ENCODE results near the gene UQCR10. TPM values are rescaled to one million over a fixed set of nuclear protein-coding genes. Genes with fewer than 3 reads are reported as not detected.

The UQCR10 gene
- total RNA-seq, 2 donors from 2014 or later = 72.2 to 107 TPM

DNA sequence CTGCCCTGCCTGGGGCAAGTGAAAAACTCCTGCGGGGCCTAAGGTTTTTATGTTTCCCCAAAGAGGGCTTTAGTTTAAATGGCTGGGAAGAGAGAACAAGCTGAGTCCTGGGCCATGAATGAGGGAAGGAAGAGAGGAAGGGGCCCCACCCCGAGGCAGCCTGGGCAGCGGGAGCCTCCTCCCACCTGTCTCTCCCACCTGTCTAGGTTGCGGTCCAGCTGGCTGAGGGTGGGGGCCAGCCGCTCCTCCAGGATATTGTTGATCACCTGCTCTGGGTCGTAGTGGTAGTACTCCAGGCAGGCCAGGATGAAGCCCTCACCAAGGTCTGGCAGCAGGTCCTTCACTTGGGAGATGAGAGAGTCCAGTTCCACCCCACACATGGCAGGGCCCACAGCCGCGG, 34.6 kb downstream of the UQCR10 start:
- Mint-ChIP-seq H3K9me3 (no peaks in the 10 kb centered on the region), H3K27ac (no peak overlapping the region), H3K36me3 (peaks cover 10 to 16% of the 10 kb centered on the region in 2 donors)
- DNase-seq (ENCODE audit: low spot score in 2 of 2) (no peak), ATAC-seq (no peak)

- ATAC-seq (no peak), DNase-seq (ENCODE audit: low spot score in 2 of 2) (no peak)
- Mint-ChIP-seq H3K9me3 (no peaks in the 10 kb centered on the region), H3K36me3 (peaks cover 10 to 16% of the 10 kb centered on the region in 2 donors), H3K27ac (no peak overlapping the region)
Measured at GRCh38 chr22:29803190-29803589, 36.0 kb downstream of the UQCR10 start.

GRCh38 chr22:29804985-29805384, 37.8 kb downstream of the UQCR10 start:
- H3K36me3 Mint-ChIP-seq = peaks cover 10 to 16% of the 10 kb centered on the region in 2 donors
- H3K9me3 Mint-ChIP-seq = no peaks in the 10 kb centered on the region
- peak overlapping the region; percentile 22 to 36 for H3K27ac Mint-ChIP-seq
- no peak for ATAC-seq
- DNase-seq (ENCODE audit: low spot score in 2 of 2) = no peak

GRCh38 chr22:29806196-29806595, 39.0 kb downstream of the UQCR10 start:
- ATAC-seq (no peak), DNase-seq (ENCODE audit: low spot score in 2 of 2) (no peak)
- Mint-ChIP-seq H3K9me3 (no peaks in the 10 kb centered on the region), H3K36me3 (peaks cover 9 to 10% of the 10 kb centered on the region in 2 donors), H3K27ac (peak overlapping the region; percentile 36 to 88)

DNA sequence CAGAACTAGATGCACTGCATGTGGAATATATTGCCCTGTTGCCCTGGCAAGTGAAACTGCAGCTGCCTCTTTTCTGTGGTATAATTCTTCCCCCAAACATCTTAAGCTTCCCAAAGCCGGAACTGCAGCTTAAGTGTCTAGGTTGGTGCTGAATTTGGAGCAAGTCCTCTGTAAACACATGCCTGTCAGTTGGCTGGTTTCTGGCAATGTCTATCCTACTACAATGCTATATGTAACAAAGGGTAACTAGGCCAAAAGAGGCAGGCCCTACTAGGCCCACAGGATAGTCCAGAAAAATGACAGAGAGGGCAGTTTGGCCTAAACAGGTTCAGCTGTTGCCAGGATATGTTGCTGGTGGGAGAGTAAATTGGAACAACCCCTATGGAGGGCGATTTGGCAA, 43.0 kb downstream of the UQCR10 start:
- Mint-ChIP-seq H3K27ac (no peak overlapping the region), H3K36me3 (peaks cover 8 to 9% of the 10 kb centered on the region in 2 donors), H3K9me3 (no peaks in the 10 kb centered on the region)
- no peak for ATAC-seq
- no peak for DNase-seq (ENCODE audit: low spot score in 2 of 2)

DNA sequence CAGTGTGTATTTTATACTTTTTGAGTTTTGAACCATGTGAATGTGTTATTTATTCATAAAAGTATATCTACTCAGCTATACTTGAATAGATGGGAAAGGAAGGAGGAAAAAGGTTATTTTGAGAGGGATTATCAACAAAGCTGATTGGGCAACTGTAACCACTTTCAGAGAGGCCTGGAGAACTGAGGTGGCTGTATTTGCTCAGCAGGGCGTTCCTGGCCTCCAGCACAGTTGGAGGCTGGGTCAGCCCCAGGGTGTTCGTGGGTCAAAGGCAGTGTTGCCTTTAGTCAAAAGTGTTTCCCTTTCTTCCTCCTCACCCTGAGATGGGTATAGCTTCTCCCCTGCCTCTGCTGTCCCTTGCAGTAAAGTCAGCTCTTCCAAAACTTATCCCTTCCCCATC, 44.2 kb downstream of the UQCR10 start:
- no peaks in the 10 kb centered on the region for H3K9me3 Mint-ChIP-seq

GRCh38 chr22:29813126-29813525, 46.0 kb downstream of the UQCR10 start:
- no peak for ATAC-seq
- DNase-seq (ENCODE audit: low spot score in 2 of 2) = no peak
- Mint-ChIP-seq H3K36me3 (peaks cover 0 to 6% of the 10 kb centered on the region in 2 donors), H3K9me3 (no peaks in the 10 kb centered on the region), H3K27ac (no peak overlapping the region)

More for the DNA sequence above, 44.2 kb downstream of the UQCR10 start:
- ATAC-seq (no peak), DNase-seq (ENCODE audit: low spot score in 2 of 2) (no peak)
- Mint-ChIP-seq H3K27ac (no peak overlapping the region), H3K36me3 (peaks cover 0 to 6% of the 10 kb centered on the region in 2 donors)

- Mint-ChIP-seq H3K36me3 (peaks cover 0 to 6% of the 10 kb centered on the region in 2 donors), H3K27ac (no peak overlapping the region), H3K9me3 (no peaks in the 10 kb centered on the region)
- DNase-seq (ENCODE audit: low spot score in 2 of 2) (no peak), ATAC-seq (no peak)
Measured at GRCh38 chr22:29813563-29813962, 46.4 kb downstream of the UQCR10 start.

- H3K36me3 Mint-ChIP-seq = peaks cover 0 to 6% of the 10 kb centered on the region in 2 donors
- H3K27ac Mint-ChIP-seq = peak overlapping the region in 1 of 2 donors; percentile 33
- no peak for DNase-seq (ENCODE audit: low spot score in 2 of 2)
- H3K9me3 Mint-ChIP-seq = no peaks in the 10 kb centered on the region
- no peak for ATAC-seq
Measured at GRCh38 chr22:29814003-29814402, 46.8 kb downstream of the UQCR10 start.

GRCh38 chr22:29815580-29815979, 48.4 kb downstream of the UQCR10 start:
- no peak for DNase-seq (ENCODE audit: low spot score in 2 of 2)
- Mint-ChIP-seq H3K9me3 (no peaks in the 10 kb centered on the region), H3K27ac (peak overlapping the region; percentile 14 to 71), H3K36me3 (peaks cover 0 to 6% of the 10 kb centered on the region in 2 donors)
- no peak for ATAC-seq

DNA sequence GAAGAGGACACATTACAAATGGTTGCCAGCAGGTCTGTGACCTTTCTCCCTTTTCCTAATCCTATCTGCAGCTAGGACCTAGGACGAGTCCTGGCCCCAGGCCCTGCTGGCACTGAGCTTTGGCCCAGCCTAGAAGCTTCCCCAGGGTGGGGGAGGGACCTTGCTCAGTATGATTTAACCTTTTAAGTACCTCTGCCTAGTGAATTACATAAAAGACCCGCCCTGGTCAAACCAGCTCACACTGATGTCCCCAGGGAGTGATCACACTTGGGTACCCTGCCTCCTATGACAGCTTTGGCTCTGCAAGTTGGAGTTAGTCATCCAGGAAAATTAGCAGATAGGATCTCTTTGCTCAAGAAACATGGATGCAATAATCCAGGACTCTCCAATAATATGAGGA, 49.0 kb downstream of the UQCR10 start:
- peaks cover 3 to 9% of the 10 kb centered on the region in 2 donors for H3K36me3 Mint-ChIP-seq
- H3K9me3 Mint-ChIP-seq = no peaks in the 10 kb centered on the region
- H3K27ac Mint-ChIP-seq = peak overlapping the region in 1 of 2 donors; percentile 14
- no peak for ATAC-seq
- no peak for DNase-seq (ENCODE audit: low spot score in 2 of 2)

GRCh38 chr22:29816539-29816938, 49.4 kb downstream of the UQCR10 start:
- Mint-ChIP-seq H3K9me3 (no peaks in the 10 kb centered on the region), H3K27ac (no peak overlapping the region), H3K36me3 (peaks cover 7 to 12% of the 10 kb centered on the region in 2 donors)
- ATAC-seq = no peak
- no peak for DNase-seq (ENCODE audit: low spot score in 2 of 2)

DNA sequence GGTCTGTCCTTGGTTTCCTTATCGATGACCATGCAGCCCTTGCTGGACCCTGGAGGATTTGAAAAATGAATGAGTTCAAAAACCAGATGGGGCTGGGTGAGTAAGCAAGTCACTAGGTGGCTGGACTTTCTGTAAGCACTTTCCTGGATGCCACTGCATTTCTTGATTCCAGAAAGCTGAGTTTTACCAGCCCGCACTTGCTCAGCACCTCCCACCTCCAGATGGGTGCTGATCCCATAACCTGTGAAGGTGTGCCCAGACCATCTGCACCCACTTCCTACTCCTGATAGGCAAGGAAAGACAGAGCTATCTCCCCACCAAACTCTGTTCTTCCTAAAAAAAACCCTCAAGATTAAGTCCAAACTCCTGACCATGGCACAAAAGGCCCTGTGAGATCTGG, 49.8 kb downstream of the UQCR10 start:
- Mint-ChIP-seq H3K27ac (peak overlapping the region in 1 of 2 donors; percentile 59), H3K36me3 (peaks cover 10 to 12% of the 10 kb centered on the region in 2 donors), H3K9me3 (no peaks in the 10 kb centered on the region)
- no peak for DNase-seq (ENCODE audit: low spot score in 2 of 2)
- ATAC-seq = no peak

DNA sequence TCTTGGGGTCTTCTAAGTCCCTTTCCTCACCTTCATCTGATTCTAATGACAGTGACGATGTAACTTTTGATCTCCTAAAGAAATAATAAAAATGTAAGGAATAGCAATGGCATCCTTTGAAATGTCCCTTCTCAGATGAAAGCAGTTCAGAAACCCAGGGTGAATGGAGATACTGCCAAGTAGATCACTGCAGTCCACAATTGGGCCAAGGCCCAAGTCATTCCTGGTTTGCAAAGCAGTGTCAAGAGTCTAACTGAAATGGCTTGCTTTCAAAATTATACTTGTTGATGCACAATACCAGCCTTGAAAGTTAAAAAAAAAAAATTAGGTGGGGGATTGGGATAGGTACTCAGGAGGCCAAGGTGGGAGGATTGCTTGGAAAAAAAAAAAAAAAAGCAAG, 50.6 kb downstream of the UQCR10 start:
- H3K36me3 Mint-ChIP-seq = peaks cover 12 to 16% of the 10 kb centered on the region in 2 donors
- H3K9me3 Mint-ChIP-seq = no peaks in the 10 kb centered on the region
- DNase-seq (ENCODE audit: low spot score in 2 of 2) (no peak), ATAC-seq (no peak)
- peak overlapping the region; percentile 59 to 83 for H3K27ac Mint-ChIP-seq

GRCh38 chr22:29819501-29819900, 52.3 kb downstream of the UQCR10 start:
- no peaks in the 10 kb centered on the region for H3K9me3 Mint-ChIP-seq
- H3K36me3 Mint-ChIP-seq = peaks cover 16% of the 10 kb centered on the region in 2 donors
- peak overlapping the region; percentile 40 to 81 for H3K27ac Mint-ChIP-seq
- DNase-seq (ENCODE audit: low spot score in 2 of 2) (no peak), ATAC-seq (no peak)
